Stromal cell of bone marrow (primary cell): ENCODE measurements around the gene PIBF1.
"Not testable (repeated sequence)": the region's sequence is repeated elsewhere in the genome, so short reads cannot be mapped to it uniquely, and the experiment has no call there.

Experiments
- DNase-seq: peaks from one replicate; pipeline ENCODE4 v3.0.0-alpha.2; 2012; ENCODE audit warnings: low read depth

Gene PIBF1, protein sequence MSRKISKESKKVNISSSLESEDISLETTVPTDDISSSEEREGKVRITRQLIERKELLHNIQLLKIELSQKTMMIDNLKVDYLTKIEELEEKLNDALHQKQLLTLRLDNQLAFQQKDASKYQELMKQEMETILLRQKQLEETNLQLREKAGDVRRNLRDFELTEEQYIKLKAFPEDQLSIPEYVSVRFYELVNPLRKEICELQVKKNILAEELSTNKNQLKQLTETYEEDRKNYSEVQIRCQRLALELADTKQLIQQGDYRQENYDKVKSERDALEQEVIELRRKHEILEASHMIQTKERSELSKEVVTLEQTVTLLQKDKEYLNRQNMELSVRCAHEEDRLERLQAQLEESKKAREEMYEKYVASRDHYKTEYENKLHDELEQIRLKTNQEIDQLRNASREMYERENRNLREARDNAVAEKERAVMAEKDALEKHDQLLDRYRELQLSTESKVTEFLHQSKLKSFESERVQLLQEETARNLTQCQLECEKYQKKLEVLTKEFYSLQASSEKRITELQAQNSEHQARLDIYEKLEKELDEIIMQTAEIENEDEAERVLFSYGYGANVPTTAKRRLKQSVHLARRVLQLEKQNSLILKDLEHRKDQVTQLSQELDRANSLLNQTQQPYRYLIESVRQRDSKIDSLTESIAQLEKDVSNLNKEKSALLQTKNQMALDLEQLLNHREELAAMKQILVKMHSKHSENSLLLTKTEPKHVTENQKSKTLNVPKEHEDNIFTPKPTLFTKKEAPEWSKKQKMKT

DNA sequence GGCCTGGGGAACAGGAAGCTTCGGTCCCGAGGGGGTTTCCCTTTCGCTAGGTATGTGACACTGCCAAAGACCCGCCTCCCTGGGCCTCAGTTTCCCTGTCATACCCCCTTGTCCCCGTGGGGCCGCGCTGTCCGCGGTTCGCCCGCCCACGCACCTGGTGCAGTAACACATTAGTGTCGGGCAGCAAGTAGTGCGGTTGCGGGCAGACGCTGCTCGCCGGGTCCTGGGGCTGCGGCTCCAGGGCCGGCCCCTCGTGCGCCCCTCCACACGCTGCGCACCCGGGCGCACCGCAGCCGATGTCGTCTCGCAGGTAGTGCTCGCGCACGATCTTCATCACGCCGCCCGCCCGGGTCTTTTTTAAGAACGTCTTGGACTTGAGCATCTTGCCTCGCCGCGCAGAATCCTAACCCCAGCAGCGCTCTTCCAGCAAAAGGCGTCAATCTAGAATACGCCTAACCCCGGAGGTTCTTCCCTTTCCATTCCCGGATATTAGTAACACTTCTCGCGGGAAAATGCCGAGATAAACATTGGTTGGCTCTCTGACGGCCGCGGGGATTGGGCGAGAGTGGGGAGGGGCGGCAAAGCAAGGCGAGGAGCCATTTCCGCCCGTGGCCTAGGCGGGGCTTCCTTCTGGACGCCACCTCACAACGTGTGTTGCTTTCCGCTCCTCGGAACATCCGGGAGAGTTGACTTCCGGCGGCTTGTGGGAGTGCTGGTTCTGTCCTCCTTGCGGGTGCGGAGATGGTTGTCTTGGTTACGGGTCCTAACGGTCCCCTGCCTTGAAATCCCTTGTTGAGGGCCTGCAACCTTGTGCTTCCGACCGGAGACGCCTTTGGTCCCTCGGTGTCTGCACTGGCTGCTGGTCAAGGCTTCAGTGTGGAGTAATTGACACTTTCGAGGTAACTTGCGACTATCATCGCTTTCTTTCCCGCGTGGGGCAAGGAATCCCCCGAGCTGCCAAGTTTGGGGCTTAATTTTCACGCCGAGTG lies at the start of gene PIBF1, which contains the start of gene DIS3:
Gene PIBF1 (plus strand): TSS at position 683 of the 989 bp plus-strand sequence. CDS start 1,337 bp downstream, outside the sequence.
Gene DIS3 (minus strand): TSS at position 450 of the 989 bp plus-strand sequence. CDS start 68 bp downstream, at position 382.
- DNase-seq, result peak; percentile 98

DNA sequence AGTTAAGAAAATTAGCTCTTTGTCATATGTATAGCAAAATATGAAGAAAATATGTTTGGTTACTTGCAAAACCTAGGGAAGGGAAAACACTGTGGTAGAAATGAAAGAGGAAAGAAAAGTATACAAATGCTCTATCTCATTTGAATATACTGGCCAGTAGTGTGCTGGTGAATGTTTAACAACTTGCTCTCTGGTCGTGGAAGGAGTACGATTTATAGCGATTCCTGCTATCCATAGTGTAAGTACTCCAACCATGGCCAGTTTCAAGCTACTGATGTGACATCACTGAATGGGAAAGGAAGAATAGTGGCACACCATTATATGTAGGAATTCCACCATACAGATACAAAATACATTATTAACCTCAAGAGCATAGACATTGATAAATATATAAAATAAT lies 44.9 kb upstream of the PIBF1 start:
- DNase-seq, result no peak

DNA sequence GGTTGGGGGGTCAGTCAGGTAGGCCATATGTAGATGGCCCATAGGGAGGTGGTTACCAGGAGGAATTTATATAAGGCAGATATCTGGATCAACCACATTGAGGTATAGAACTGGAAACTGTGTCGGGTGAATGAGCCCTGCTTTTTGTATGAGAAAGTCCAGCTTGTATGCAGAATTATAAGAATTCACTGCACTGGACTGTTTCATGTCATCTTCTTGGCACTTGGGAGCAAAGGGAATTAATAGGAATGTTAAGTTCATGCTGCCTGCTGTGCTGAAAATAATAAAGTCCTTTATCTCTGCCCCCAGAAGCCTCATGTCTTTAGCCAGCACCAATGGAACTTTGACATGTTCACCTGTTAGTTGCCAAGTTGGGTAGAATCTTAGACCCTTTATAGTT lies 41.9 kb upstream of the PIBF1 start:
- no peak for DNase-seq

DNA sequence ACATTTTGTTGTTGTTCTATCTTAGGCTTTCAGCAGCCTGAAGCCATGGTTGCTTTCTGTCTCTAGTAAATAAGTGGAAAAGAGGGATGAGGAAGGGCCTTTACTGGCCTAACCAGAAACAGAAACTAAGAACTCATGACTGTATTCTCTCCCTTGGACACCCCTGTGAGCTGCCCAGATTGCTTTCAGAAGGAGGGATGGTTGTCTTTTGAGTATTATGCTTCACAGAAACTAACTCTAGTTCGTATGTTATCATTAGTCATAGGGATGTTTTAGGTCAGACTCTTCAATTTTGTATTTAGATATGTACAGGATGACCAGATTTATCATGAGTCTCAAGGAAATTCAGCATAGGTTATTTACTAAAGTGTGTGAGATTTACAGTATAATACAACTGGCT lies 36.7 kb upstream of the PIBF1 start:
- no peak for DNase-seq

DNA sequence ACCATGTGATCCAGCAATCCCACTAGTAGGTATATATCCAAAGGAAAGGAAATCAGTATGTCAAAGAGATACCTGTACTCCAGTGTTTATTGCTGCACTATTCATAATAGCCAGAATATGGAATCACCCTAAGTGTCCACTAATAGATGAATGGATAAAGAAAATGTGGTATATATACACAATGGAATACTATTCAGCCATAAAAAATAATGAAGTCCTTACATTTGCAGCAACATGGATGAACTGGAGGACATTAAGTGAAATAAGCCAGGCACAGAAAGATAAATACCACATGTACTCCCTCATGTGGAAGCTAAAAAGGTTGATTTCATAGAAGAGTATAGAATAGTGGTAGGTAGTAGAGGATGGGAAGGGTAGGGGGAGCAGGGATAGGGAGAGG lies 30.7 kb upstream of the PIBF1 start:
- no peak for DNase-seq

DNA sequence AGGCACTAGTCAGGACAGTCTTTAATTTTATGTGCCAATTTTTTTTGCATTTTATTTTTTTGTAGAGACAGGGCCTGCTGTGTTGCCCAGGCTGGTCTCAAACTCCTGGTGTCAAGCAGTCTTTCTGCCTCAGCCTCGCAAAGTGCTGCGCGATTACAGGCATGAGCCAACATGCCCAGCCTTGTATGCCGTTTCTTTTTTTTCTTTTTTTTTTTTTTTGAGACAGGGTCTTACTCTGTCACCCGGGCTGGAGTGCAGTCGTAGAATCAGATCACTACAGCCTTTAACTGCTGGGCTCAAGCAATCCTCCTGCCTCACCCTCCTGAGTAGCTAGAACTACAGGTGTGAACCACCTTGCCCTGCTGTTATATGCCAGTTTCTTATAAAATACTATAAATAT lies 27.8 kb upstream of the PIBF1 start:
- DNase-seq, result no peak

DNA sequence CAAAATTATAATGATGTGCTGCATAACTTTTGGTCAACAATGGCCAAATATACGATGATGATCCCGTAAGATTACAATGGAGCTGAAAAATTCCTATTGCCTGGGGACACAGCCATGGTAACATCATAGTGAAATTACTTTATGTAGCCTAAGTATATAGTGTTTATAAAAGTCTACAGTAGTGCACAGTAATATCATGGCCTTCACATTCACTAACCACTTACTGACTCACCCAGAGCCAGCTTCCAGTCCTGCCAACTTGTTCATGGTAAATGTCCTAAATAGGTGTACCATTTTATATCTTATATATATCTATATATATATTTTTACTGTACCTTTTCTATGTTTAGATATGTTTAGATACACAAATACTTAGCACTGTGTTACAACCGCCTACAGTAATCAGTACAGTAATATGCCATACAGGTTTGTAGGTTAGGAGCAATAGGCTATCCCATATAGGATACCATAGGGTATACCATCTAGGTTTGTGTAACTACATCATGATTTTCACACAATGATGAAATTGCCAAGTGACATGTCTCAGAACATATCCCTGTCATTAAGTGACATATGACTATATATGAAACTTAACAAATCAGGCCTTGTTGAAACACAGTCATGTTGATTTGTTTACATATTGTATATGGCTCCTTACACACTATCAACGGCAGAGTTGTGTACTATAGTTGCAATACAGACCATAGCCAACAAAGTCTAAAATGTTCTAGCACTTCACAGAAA lies 24.0 kb upstream of the PIBF1 start:
- DNase-seq, result no peak

DNA sequence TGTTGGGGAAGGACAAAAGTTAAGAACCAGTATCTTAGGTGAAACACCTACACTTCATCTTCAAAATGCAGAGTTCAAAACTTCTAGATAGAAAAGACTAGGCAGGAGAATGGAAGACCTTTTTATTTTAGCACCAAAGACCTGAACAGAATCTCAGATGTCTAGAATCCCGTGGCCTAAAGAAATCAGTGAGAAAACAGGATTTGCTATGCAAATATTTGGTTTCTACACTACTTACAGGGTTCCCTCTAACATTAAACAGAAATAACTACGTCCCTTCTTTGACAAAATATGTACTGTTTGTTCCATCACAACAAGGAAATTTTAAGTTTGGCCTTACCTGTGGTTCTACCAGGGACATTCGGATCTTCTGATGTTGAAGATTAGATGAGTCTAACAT lies 21.7 kb upstream of the PIBF1 start:
- no peak for DNase-seq

DNA sequence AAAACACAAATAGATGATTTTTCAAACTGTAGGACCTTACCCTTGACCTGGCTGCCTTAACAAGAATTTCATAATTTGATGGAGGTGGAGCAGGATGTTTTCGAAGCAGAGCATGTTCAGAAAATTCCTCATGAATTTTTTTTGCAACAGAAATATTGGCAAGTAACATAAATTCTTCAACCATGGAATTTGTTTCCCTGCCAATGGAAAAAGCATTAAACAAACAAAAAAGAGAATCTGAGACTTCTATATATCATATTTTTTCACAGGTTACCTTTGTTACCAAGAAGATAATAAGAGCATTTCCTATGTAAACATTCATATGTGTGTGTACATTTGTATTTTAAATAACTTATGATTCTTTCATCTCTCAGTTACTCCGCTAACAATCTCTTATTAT lies 18.5 kb upstream of the PIBF1 start:
- DNase-seq, result no peak

DNA sequence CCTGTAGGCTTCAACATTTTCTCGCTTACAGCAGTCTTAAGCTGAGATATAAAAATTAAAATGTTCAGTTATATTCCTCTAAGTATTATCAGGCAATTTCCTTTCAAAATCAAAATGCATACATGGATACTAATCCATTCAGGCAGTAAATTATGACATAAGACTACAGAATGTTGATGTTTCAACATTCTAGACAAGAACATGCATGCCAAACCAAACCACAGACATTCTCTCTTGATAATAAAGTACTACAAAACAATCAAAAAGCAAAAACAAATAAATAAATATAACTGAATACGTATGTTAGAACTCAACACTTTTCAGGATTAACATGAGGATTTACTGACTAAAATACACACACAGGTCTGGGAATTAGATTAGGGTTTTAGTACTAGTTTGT lies 7.9 kb upstream of the PIBF1 start:
- DNase-seq, result no peak

DNA sequence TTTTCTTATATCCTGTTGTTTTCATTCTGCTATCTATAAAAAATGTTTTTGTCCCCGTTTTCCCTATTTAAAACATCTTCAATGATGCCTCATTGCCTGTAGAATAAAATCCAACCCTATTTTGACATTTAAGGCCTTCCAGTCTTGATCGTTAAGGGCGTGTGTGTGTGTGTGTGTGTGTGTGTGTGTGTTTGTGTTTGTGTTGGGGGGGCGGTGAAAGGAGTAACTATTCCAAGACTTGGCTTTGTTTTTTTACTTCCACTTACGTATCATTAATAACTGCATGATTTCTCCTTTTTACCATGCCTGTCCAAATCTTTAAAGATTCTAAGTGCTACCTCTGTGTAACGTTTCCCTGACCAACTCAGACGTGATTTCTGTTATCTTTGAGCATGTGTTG lies 784 bp downstream of the PIBF1 start:
- DNase-seq, result no peak

DNA sequence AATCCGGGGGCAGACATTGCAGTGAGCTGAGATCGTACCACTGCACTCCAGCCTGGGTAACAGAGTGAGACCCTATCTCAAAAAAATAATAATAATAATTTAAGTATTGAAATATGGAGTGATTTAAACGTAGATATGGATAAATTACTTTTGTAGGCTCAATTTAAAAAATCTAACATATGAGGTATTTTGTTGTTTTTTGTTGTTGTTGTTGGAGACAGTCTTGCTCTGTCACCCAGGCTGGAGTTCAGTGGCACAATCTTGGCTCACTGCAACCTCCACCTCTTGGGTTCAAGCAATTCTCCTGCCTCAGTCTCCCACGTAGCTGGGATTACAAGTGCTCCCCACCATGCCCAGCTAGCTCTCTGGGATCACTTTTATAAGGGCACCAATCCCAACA lies 2.7 kb downstream of the PIBF1 start:
- DNase-seq, result not testable (repeated sequence)

DNA sequence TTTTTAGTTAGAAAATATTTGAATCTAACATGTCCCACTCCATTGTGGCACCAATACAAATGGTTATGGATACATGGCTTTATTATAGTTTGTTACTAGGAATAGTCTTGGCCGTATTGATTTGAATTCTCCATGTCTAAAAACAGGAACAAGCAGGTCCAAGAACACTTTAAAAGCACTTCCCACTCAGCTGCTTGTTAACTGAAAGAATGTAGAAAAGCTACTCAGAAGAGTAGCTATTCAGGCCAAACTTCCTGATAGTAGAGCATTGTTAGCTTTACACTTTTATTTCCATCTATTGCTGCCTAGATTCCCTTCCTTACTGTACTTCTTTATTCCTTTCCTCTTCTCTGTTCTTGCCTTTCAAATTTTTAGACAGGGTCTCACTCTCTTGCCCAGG lies 6.9 kb downstream of the PIBF1 start:
- DNase-seq, result no peak

DNA sequence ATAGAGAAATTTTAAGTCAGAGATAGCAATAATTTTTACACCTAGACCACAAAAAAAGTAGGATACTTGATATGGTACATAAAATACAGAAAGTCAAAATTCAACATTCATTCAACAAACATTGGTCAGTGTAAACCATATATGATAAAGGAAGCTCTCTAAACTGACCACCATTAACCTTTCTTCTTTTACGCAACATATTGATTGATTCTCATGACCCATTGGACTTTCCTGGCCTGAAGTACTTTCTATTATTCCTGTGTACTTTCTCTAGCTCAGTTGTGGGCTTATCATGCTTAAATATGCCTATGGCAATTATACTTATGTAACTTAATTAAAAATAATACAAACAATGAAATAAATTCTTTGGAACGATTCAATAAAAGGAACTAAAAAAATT lies 10.7 kb downstream of the PIBF1 start:
- no peak for DNase-seq

DNA sequence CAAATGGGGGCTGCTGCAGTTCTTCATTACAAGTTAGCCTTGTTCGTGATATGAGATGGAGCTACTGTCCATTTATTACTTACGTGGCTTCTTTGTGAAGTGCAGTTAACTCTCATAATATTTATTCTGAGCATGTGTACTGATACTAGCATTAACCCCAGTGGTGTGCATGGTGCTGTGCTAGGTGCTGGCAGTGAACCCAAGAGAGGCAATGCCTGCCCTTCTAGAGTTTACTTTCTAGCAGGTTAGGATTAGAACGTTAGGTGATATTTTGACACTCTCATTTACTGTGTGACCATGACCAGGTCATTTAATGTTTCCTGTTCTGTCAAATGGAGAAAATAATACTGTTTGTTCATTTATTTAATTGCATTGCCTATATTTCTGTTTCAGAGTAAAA lies 16.9 kb downstream of the PIBF1 start:
- DNase-seq, result no peak

DNA sequence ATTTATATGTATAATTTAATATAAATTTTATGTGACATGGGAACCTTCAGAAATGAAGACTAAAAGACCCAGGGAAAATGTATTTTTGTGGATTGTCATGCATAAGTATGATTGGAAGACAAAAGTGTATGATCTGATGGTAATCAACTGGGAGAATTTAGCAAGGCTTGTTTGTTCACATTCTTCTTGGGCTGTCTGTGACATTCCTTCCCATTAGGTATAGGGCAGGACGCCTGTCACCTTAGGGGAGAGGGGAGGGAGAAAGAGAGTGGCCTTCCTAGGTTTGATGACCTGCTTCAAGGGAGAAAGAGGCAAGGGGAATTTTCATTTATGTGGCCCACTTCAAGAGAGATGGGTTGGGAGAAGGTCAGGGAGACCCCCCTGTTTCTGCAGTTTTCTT lies 22.4 kb downstream of the PIBF1 start:
- DNase-seq, result no peak

DNA sequence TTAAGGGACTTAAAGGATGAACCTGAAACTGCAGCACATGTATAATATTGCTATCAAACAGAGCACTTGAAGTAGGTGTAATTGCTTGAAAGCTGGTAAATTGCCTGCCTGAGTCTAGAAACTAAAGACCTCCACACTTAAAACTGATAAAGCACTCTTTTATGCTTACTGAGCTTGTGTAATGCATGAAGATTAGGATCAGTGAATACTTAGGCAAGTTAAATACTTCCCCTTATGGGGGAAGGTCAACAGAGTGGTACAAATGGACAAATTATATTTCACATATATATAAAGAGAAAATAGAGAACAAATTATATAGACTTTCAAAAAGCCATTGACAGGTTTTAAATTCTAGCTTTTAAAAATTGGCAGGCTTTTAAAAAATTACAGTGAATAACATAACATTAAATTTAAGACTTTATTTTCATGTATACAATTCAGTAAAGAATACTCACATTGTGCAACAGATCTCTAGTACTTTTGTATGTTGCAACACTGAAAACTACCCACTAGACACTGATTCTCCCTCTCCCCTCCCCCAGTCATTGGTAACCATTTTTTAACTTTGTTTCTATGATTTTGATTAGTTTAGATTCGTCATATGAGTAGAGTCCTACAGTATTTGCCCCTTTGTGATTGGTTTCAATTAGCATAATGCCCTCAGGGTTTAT lies 23.9 kb downstream of the PIBF1 start:
- DNase-seq, result no peak

DNA sequence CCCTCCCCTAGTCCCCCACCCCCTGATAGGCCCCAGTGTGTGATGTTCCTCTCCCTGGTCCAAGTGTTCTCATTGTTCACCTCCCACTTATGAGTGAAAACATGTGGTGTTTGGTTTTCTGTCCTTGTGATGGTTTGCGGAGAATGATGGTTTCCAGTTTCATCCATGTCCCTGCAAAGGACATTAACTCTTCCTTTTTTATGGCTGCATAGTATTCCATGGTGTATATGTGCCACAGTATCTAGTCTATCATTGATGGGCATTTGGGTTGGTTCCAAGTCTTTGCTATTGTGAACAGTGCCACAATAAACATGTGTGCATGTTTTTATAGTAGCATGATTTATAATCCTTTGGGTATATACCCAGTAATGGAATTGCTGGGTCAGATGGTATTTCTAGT lies 24.6 kb downstream of the PIBF1 start:
- not testable (repeated sequence) for DNase-seq

DNA sequence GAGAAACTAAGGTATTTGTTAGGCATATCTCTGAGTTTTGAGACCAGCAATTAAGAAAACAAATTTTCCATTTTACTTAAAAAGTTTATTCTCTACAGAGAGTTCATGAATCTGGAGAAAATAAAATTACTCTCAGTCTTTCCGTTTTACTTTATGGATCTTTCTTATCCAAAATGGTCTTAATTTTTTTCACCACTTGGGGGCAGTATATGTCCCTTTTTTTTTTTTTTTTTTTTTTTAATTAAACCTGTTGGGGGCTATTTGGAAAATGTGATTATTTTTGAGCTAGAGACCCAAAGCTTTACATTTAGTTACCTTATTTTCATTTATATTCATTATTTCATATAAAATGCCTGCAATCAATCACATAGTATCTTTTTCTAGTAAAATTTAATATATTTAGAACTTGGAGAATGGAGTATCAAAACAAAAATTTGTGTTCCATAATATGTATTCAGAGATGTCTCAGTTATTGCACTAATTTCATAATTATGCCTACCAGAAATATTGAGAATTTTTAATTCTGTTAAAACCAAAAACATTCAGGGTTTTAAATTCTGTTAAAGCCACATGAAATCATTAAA lies 27.1 kb downstream of the PIBF1 start:
- no peak for DNase-seq

DNA sequence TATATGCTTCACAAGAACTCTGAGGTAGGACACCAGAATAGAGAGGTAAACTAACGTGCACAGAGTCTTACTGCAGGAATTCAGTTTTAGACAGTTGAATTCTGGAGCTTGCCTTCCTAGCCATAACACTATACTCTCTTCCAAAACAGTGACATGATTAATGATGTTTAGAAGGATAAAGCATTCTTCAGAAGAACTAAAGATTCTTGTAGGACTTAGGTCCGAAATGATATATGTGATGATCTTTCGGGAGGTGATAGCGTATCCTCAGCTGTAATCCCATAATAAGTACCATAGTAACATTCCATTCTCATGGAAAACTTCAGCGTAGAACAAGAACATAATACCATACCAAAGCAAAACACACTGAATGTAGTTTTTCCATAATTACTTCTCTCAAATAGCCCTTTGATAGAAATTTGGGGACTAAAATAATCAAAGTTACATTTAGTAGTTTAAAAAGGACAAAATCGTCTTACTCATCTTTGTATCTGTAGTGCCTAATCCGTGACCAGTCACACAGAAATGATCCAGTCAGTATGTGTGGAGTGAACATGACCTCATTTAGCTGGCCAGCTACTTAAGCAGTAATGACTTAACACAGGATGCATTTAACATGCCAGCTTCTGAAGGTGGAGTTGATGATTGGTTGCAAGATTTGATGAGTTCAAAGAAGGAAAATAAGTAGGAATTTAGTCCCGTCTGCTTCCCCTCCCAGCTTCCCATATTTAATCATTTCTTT lies 38.4 kb downstream of the PIBF1 start:
- peak; percentile 25 for DNase-seq
